IMR-90 (cell line): ENCODE data around the gene EYS. TPM values are rescaled to one million over a fixed set of nuclear protein-coding genes. Genes with fewer than 3 reads are reported as not detected.

ENCODE experiments used
- ATAC-seq: fragments of 200-7000 bp; cut with Tn5 transposase; 2 replicates; pipeline ENCODE4 v1.9.1; 2020; ENCODE audit warnings: low read depth, mild to moderate bottlenecking, moderate library complexity
- BruUV-seq: library from RNA; stranded (reverse); fragments of 400-500 nt; replicated peaks from 2 replicates; lab custom pipeline; 2021; lab: Mats Ljungman, UMichigan
- CTCF ChIA-PET: fragments of 300-600 bp; formaldehyde crosslinking; extraction: SDS; loops from one replicate; lab custom pipeline; 2021; ENCODE audit warnings: antibody characterized with exemption; lab: Yijun Ruan, JAX
- POLR2A ChIA-PET: fragments of 300-600 bp; sonication (Branson Sonifier 250); formaldehyde crosslinking; loops from one replicate; lab custom pipeline; 2022; ENCODE audit warnings: antibody characterized with exemption; ENCODE audit not compliant: unreplicated experiment; lab: Charles Lee
- DNase-seq: peaks from one replicate; pipeline ENCODE4 v3.0.0; 2013
- H2AFZ ChIP-seq: replicated peaks from 2 replicates; pipeline ENCODE3; 2013; ENCODE audit warnings: low read length, mild to moderate bottlenecking; ENCODE audit not compliant: poor library complexity
- H2AK5ac ChIP-seq: 2 replicates; pipeline ENCODE4 v1.6.1; 2013; ENCODE audit warnings: low read depth, low read length, inconsistent platforms
- H2AK9ac ChIP-seq: replicated peaks from 2 replicates; pipeline ENCODE3; 2013; ENCODE audit warnings: mild to moderate bottlenecking, low read depth, low read length, moderate library complexity; ENCODE audit not compliant: poor library complexity
- H2BK120ac ChIP-seq: 2 replicates; pipeline ENCODE4 v1.6.1; 2013; ENCODE audit warnings: low read depth, low read length, inconsistent platforms
- H2BK15ac ChIP-seq: 3 replicates; pipeline ENCODE4 v1.6.1; 2013; ENCODE audit warnings: low read depth, low read length, inconsistent platforms
- H2BK20ac ChIP-seq: 2 replicates; pipeline ENCODE4 v1.6.1; 2013; ENCODE audit warnings: low read depth, mild to moderate bottlenecking, inconsistent platforms, low read length, moderate library complexity
- H2BK5ac ChIP-seq: 2 replicates; pipeline ENCODE4 v1.6.1; 2013; ENCODE audit warnings: mild to moderate bottlenecking, low read depth, low read length, inconsistent platforms; ENCODE audit not compliant: poor library complexity, severe bottlenecking
- H3K14ac ChIP-seq: replicated peaks from 2 replicates; pipeline ENCODE4 v1.6.1; 2013; ENCODE audit warnings: low read depth, low read length, inconsistent platforms
- H3K18ac ChIP-seq: 2 replicates; pipeline ENCODE4 v1.6.1; 2013; ENCODE audit warnings: low read depth, low read length, control low read depth
- H3K23ac ChIP-seq: 2 replicates; pipeline ENCODE4 v1.6.1; 2013; ENCODE audit warnings: low read depth, low read length, inconsistent platforms
- H3K27ac ChIP-seq: 2 replicates; pipeline ENCODE4 v1.5.1; 2013; ENCODE audit warnings: mild to moderate bottlenecking, control low read depth, low read length; ENCODE audit not compliant: insufficient read depth
- H3K27me3 ChIP-seq: 2 replicates; pipeline ENCODE4 v1.6.1; 2013; ENCODE audit warnings: low read length; ENCODE audit not compliant: control insufficient read depth, insufficient read depth
- H3K36me3 ChIP-seq: 2 replicates; pipeline ENCODE4 v1.6.1; 2013; ENCODE audit warnings: low read length, mixed read lengths; ENCODE audit not compliant: control insufficient read depth, insufficient read depth
- H3K4ac ChIP-seq: 2 replicates; pipeline ENCODE4 v1.6.1; 2013; ENCODE audit warnings: low read depth, low read length, inconsistent platforms
- H3K4me1 ChIP-seq: 2 replicates; pipeline ENCODE4 v1.6.1; 2013; ENCODE audit warnings: low read length, mixed read lengths; ENCODE audit not compliant: control insufficient read depth, insufficient read depth
- H3K4me2 ChIP-seq: 2 replicates; pipeline ENCODE4 v1.6.1; 2013; ENCODE audit warnings: low read depth, mild to moderate bottlenecking, control low read depth, low read length, moderate library complexity
- H3K4me3 ChIP-seq: 2 replicates; pipeline ENCODE4 v1.5.1; 2013; ENCODE audit warnings: low read depth, mild to moderate bottlenecking, control low read depth, low read length, moderate library complexity; ENCODE audit not compliant: insufficient read depth
- H3K56ac ChIP-seq: 2 replicates; pipeline ENCODE4 v1.6.1; 2013; ENCODE audit warnings: low read length, inconsistent platforms; ENCODE audit not compliant: insufficient read depth; ENCODE audit errors: extremely low read depth
- H3K79me1 ChIP-seq, 2 experiments: 2 replicates each; pipeline ENCODE4 v1.6.1; 2013; ENCODE audit warnings: low read length in 2 of 2, inconsistent platforms in 1 of 2, low read depth in 1 of 2
- H3K9ac ChIP-seq: 2 replicates; pipeline ENCODE4 v1.6.1; 2013; ENCODE audit warnings: low read depth, low read length, control low read depth
- H3K9me1 ChIP-seq: 2 replicates; pipeline ENCODE4 v1.6.1; 2013; ENCODE audit warnings: low read length, inconsistent platforms; ENCODE audit not compliant: insufficient read depth
- H3K9me3 ChIP-seq: 2 replicates; pipeline ENCODE4 v1.6.1; 2013; ENCODE audit warnings: low read length; ENCODE audit not compliant: control insufficient read depth, insufficient read depth
- H4K20me1 ChIP-seq: 2 replicates; pipeline ENCODE4 v1.6.1; 2013; ENCODE audit warnings: low read length, inconsistent platforms; ENCODE audit not compliant: insufficient read depth
- H4K5ac ChIP-seq: 2 replicates; pipeline ENCODE4 v1.6.1; 2013; ENCODE audit warnings: mild to moderate bottlenecking, low read depth, low read length, control low read depth
- H4K8ac ChIP-seq, 2 experiments: 2 replicates each; pipeline ENCODE4 v1.6.1; 2013; ENCODE audit warnings: low read depth in 2 of 2, low read length in 2 of 2, control low read depth in 1 of 2, inconsistent platforms in 1 of 2
- H4K91ac ChIP-seq: 2 replicates; pipeline ENCODE4 v1.6.1; 2013; ENCODE audit warnings: low read depth, low read length, inconsistent platforms; ENCODE audit not compliant: insufficient read depth
- BHLHE40 ChIP-seq: fragments of 150-350 bp; IDR thresholded peaks from 2 replicates; pipeline ENCODE4 v1.6.1; 2016; ENCODE audit warnings: mild to moderate bottlenecking, low read depth, low read length
- CHD1 ChIP-seq: IDR thresholded peaks from 2 replicates; pipeline ENCODE4 v1.6.1; 2012; ENCODE audit warnings: low read depth, low read length, improper control_type of control experiment
- ELK1 ChIP-seq: fragments of 150-350 bp; IDR thresholded peaks from 2 replicates; pipeline ENCODE4 v1.6.1; 2016; ENCODE audit warnings: low read depth, mild to moderate bottlenecking, low read length, moderate library complexity, borderline replicate concordance
- MAZ ChIP-seq: IDR thresholded peaks from 2 replicates; pipeline ENCODE4 v1.6.1; 2012; ENCODE audit warnings: low read depth, mild to moderate bottlenecking, low read length, improper control_type of control experiment, moderate library complexity, borderline replicate concordance
- SMC3 ChIP-seq: fragments of 150-350 bp; IDR thresholded peaks from 2 replicates; pipeline ENCODE4 v1.6.1; 2016; ENCODE audit warnings: low read depth, mild to moderate bottlenecking, antibody characterized with exemption, low read length, moderate library complexity
- dilution Hi-C: fragments of 300-500 bp; cut with HindIII; formaldehyde crosslinking; loops from one replicate; pipeline ENCODE4 v1.14.3; 2018; ENCODE audit warnings: low sequenced_read_pairs; ENCODE audit not compliant: unreplicated experiment
- in situ Hi-C: fragments of 300-500 bp; cut with MboI; formaldehyde crosslinking; loops from 3 replicates; pipeline ENCODE4 v1.14.3; 2019; ENCODE audit warnings: low sequenced_read_pairs, inconsistent platforms, mixed read lengths
- intact Hi-C: fragments of 100-400 bp; cut with micrococcal nuclease; formaldehyde crosslinking; loops from 2 replicates; pipeline ENCODE4 v1.10.0; 2022
- polyA plus RNA-seq, 3 experiments: library from polyadenylated mRNA; depleted of rRNA; stranded (reverse); fragments of >200 nt; gene quantifications; 2 replicates each; pipeline ENCODE4 v1.2.3, GENCODE V29; 2012; ENCODE audit warnings: low replicate concordance in 1 of 3
- total RNA-seq: library from RNA; depleted of rRNA; stranded (reverse); fragments of >200 nt; gene quantifications from 2 replicates; pipeline ENCODE4 v1.2.3, GENCODE V29; 2012

EYS gene
- total and polyA plus RNA-seq, 2 of the 4 experiments (the other 2 are of a cell fraction): under 0.01 TPM; not detected in 1

GRCh38 chr6:63724721-63725120 is 1982.3 kb downstream of the EYS start:
- Histone ChIP-seq H3K9me3 (no peaks in the 10 kb centered on the region), H3K14ac (no peak overlapping the region), H3K18ac (no peak overlapping the region), H3K4me2 (no peak overlapping the region), H3K27me3 (no peaks in the 10 kb centered on the region), H3K4me3 (no peak overlapping the region), H4K20me1 (no peaks in the 10 kb centered on the region), H2AFZ (no peak overlapping the region), H3K4ac (no peak overlapping the region), H3K9ac (no peak overlapping the region), H4K8ac (no peak overlapping the region), H3K9me1 (no peaks in the 10 kb centered on the region), H2BK5ac (no peak overlapping the region), H3K56ac (no peak overlapping the region), H2BK20ac (no peak overlapping the region), H3K36me3 (no peaks in the 10 kb centered on the region), H2BK15ac (no peak overlapping the region), H3K4me1 (no peaks in the 10 kb centered on the region), H3K27ac (no peak overlapping the region), H2AK5ac (no peak overlapping the region), H4K91ac (no peak overlapping the region), H2AK9ac (no peak overlapping the region), H3K79me1 (no peaks in the 10 kb centered on the region), H3K23ac (no peak overlapping the region), H4K5ac (no peak overlapping the region), H2BK120ac (no peak overlapping the region)
- intact Hi-C loops: no loop called here
- CTCF ChIA-PET: no interaction called here
- POLR2A ChIA-PET: no interaction called here
- no peak for ATAC-seq
- no TSS peak for BruUV-seq
- dilution Hi-C loops: no loop called here
- TF ChIP-seq ELK1: no peak
- no peak for TF ChIP-seq SMC3
- TF ChIP-seq CHD1: no peak
- no peak for TF ChIP-seq BHLHE40
- TF ChIP-seq MAZ: no peak
- in situ Hi-C loops: no loop called here
- no peak for DNase-seq
